GM18505 (cell line): ENCODE measurements around the gene NEK6.

ENCODE experiments used
- ATAC-seq: cut with Tn5 transposase; IDR thresholded peaks from one replicate; pipeline ENCODE4 v1.9.1; 2021; ENCODE audit not compliant: unreplicated experiment
- POLR2A ChIP-seq: IDR thresholded peaks from 4 replicates; pipeline ENCODE4 v1.6.1; 2011; ENCODE audit warnings: borderline replicate concordance; ENCODE audit not compliant: insufficient read depth, insufficient read length; ENCODE audit errors: extremely low read depth

Gene NEK6

DNA sequence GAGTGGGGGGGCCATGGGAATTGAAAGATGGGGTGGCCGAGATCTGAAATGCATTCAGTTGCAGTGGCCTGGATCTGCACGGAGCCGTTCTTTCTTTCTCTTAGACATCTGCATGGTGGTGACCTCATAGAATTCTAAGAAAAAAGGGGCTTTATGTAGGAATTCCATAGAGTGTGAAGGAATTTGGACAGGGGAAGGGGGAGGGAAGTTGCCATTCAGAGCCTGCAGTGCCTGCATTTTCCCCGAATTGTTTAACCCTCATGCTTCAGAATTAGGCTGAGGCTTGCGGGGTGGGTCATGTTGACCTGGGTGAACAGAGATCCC is 4.9 kb downstream of the NEK6 start:
- no peak for ATAC-seq

GRCh38 chr9:124263213-124263612 is 5.5 kb downstream of the NEK6 start:
- ATAC-seq, result no peak
- TF ChIP-seq POLR2A, result no peak

More for the DNA sequence above, 4.9 kb downstream of the NEK6 start:
- no peak for TF ChIP-seq POLR2A

DNA sequence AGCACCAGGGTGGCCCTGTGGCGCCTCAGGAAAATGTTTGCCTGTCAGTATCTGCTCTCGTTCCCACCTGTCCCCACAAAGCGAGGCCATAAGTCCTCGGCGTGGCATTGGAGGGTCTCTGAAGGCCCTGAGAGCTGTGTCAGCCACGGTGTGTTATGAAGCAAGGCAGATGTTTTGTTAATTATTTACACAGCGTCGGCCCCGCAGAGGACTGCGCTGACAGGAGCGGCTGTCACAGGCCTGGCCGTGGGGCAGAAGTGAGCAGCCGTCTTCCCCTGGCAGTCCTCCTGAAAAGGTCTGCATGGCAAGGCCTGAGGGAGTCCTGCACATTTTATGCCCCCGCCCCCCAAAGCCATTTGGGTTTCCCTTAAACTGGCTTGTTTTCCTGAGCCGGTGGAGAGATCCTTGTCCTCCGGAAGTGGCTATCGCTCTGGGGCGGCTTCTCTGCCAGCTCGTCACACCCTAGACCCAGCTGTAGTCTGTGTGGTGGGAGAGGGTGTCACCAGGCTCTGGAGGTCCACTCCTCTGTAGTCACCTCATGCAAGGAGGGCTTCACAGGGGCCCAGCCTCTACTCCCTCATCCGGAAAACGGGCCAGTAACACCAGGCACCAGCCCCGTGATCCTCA is 6.2 kb downstream of the NEK6 start:
- ATAC-seq, result no peak
- peak; percentile 41 for TF ChIP-seq POLR2A

DNA sequence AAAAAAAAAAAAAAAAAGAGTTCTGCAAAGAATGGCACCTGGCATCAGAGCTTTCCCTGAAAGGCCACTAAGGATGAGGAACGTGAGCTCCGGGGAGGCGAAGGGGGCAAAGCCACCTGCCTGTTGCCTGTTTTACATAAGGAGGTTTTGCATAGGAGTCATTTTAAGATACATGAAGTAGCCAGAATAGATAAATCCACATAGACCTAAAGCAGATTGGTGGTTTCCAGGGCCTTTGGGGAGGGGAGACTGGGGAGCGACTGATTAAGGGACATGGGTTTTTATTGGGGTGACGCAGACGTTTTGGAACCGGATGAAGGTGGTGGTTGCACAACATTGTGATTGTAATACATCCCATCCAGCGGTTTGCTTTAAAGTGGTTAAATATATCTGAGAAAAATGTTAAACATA is 7.1 kb downstream of the NEK6 start:
- peak; percentile 41 for TF ChIP-seq POLR2A
- ATAC-seq, result peak; percentile 47

- TF ChIP-seq POLR2A, result no peak
- no peak for ATAC-seq
Measured at GRCh38 chr9:124265551-124265950, 7.8 kb downstream of the NEK6 start.

- ATAC-seq, result no peak
- no peak for TF ChIP-seq POLR2A
Measured at GRCh38 chr9:124266139-124266825, 8.5 kb downstream of the NEK6 start.

GRCh38 chr9:124266826-124267201 is 9.1 kb downstream of the NEK6 start:
- no peak for ATAC-seq
- TF ChIP-seq POLR2A, result no peak

DNA sequence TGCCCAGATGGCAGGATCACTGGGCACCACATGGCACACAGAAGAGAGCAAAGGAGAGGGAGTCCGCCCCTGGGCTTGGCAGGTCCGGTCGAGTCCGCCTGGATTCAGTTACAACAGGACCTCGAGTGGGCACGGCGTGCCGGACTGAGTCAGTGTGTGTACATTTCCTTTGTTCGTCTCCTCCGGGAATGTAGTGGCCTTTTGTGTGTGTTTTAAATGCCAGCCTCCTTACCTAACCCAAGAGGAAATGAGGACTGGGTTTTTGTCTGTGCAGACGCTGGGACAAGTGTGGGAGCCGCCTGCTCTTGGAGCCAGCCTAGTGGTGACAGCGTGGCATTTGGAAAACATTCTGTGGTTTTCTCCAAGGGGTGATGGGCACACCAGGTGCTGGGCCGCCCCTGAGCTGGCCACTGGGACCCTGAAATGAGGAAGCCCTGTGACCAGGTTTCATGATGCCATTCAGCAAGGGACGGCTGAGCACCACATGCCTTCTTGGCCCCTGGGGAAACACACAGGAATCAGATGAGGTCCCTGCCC is 9.6 kb downstream of the NEK6 start:
- no peak for ATAC-seq
- TF ChIP-seq POLR2A, result no peak

- no peak for ATAC-seq
- TF ChIP-seq POLR2A, result no peak
Measured at GRCh38 chr9:124268248-124268647, 10.5 kb downstream of the NEK6 start.

DNA sequence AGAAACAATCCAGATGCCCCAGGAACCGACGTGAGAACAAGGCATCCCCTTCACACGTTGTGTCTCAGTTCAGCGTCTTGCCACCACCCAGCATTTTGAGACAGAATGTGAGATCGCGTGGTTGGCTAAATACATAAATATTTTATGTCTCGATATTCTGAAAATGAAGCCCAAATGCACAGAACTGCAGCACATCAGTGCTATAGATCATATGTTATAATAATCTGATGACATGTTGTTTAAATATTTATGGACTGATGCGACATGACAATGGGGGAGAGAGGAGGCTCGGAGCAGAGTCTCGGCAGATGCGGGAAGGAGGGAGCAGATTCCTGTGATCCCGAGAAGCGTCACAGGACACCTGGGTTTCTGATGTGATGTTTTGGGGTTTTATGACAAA is 10.9 kb downstream of the NEK6 start:
- TF ChIP-seq POLR2A, result no peak
- no peak for ATAC-seq

- ATAC-seq, result no peak
- TF ChIP-seq POLR2A, result no peak
Measured at GRCh38 chr9:124269556-124269955, 11.8 kb downstream of the NEK6 start.

- TF ChIP-seq POLR2A, result no peak
- ATAC-seq, result no peak
Measured at GRCh38 chr9:124270504-124271335, 13.0 kb downstream of the NEK6 start.

GRCh38 chr9:124271660-124272059 is 13.9 kb downstream of the NEK6 start:
- no peak for ATAC-seq
- TF ChIP-seq POLR2A, result no peak
